GM12878 (cell line): Measurements from ENCODE around the gene MRTFA. TPM values are rescaled to one million over a fixed set of nuclear protein-coding genes. Genes with fewer than 3 reads are reported as not detected.

ENCODE experiments used
- ATAC-seq: fragments of 200-7000 bp; cut with Tn5 transposase; 3 replicates; pipeline ENCODE4 v1.9.1; 2020; ENCODE audit warnings: mild to moderate bottlenecking, moderate library complexity
- BruUV-seq: library from RNA; stranded (reverse); fragments of 400-500 nt; replicated peaks from 2 replicates; lab custom pipeline; 2021; lab: Mats Ljungman, UMichigan
- CTCF ChIA-PET: fragments of 300-600 bp; sonication (Branson Sonifier 250); formaldehyde crosslinking; extraction: SDS; loops from one replicate; lab custom pipeline; 2021; ENCODE audit warnings: inconsistent platforms; lab: Yijun Ruan, JAX
- POLR2A ChIA-PET: fragments of 350-600 bp; formaldehyde crosslinking; extraction: SDS; loops from one replicate; lab custom pipeline; 2021; ENCODE audit warnings: inconsistent platforms; lab: Charles Lee
- RAD21 ChIA-PET: fragments of 300-600 bp; sonication (Branson Sonifier 250); formaldehyde crosslinking; loops from one replicate; lab custom pipeline; 2023; ENCODE audit warnings: antibody characterized with exemption; ENCODE audit not compliant: unreplicated experiment; lab: Charles Lee
- SMC1A ChIA-PET: fragments of 300-600 bp; sonication (Branson Sonifier 250); formaldehyde crosslinking; loops from one replicate; lab custom pipeline; 2023; ENCODE audit not compliant: unreplicated experiment, uncharacterized antibody; lab: Charles Lee
- DNase-seq: peaks from one replicate; pipeline ENCODE4 v3.0.0-alpha.2; 2011; ENCODE audit warnings: low read depth, low spot score
- FAIRE-seq: peaks from 3 replicates; lab custom pipeline; 2011; peaks lifted over from hg19 to GRCh38; lab: Jason Lieb, UNC
- H2AFZ ChIP-seq: 2 replicates; pipeline ENCODE4 v1.6.0; 2011; ENCODE audit warnings: low read depth, low read length, control low read depth; ENCODE audit not compliant: control insufficient read depth
- H3K27ac ChIP-seq: 2 replicates; pipeline ENCODE4 v1.5.1; 2011; ENCODE audit warnings: control low read depth; ENCODE audit not compliant: control insufficient read depth, insufficient read depth
- H3K27me3 ChIP-seq, 2 experiments: replicated peaks in 1 of 2; 2 replicates each; pipeline versions ENCODE4 v1.6.0 to v1.6.1; 2011; ENCODE audit warnings: low read length in 1 of 2; ENCODE audit not compliant: control insufficient read depth in 2 of 2, insufficient read depth in 2 of 2
- H3K36me3 ChIP-seq, 2 experiments: 2 replicates each; pipeline ENCODE4 v1.5.1; 2011; ENCODE audit warnings: low read length in 1 of 2; ENCODE audit not compliant: control insufficient read depth in 2 of 2, insufficient read depth in 2 of 2
- H3K4me1 ChIP-seq: 2 replicates; pipeline ENCODE4 v1.6.1; 2011; ENCODE audit warnings: mild to moderate bottlenecking, low read length, moderate library complexity, mixed read lengths; ENCODE audit not compliant: control insufficient read depth, insufficient read depth
- H3K4me2 ChIP-seq: 2 replicates; pipeline ENCODE4 v1.6.0; 2011; ENCODE audit warnings: control low read depth; ENCODE audit not compliant: control insufficient read depth, insufficient read depth
- H3K4me3 ChIP-seq: fragments of 200-600 bp; sonication (generic); 2 replicates; pipeline ENCODE4 v1.5.1; 2016
- H3K79me2 ChIP-seq: 2 replicates; pipeline ENCODE4 v1.6.0; 2011; ENCODE audit warnings: low read length; ENCODE audit not compliant: control insufficient read depth, insufficient read depth
- H3K9ac ChIP-seq: 2 replicates; pipeline ENCODE4 v1.8.0; 2011; ENCODE audit warnings: low read length, control low read depth, mixed read lengths; ENCODE audit not compliant: control insufficient read depth, insufficient read depth
- H3K9me3 ChIP-seq: replicated peaks from 3 replicates; pipeline ENCODE4 v1.5.1; 2011; ENCODE audit warnings: mild to moderate bottlenecking, low read length; ENCODE audit not compliant: control insufficient read depth, insufficient read depth
- H4K20me1 ChIP-seq: 2 replicates; pipeline ENCODE4 v1.6.0; 2011; ENCODE audit not compliant: control insufficient read depth, insufficient read depth
- BHLHE40 ChIP-seq, 2 experiments: fragments of 450-650 bp in 1 of 2; IDR thresholded peaks; 2 replicates each; pipeline ENCODE4 v1.6.1; 2011 to 2017; ENCODE audit warnings: low read depth in 2 of 2, borderline replicate concordance in 1 of 2, improper control_type of control experiment in 1 of 2, low read length in 1 of 2, mild to moderate bottlenecking in 1 of 2
- SMAD1 ChIP-seq: fragments of 450-650 bp; IDR thresholded peaks from 2 replicates; pipeline ENCODE4 v1.6.1; 2018; ENCODE audit warnings: mild to moderate bottlenecking, low read depth; ENCODE audit not compliant: partially characterized antibody
- SRF ChIP-seq, 2 experiments: IDR thresholded peaks; 2 replicates each; pipeline ENCODE4 v1.6.1; 2011; ENCODE audit warnings: low read depth in 2 of 2, low read length in 2 of 2, mild to moderate bottlenecking in 1 of 2, moderate library complexity in 1 of 2
- TCF7 ChIP-seq: IDR thresholded peaks from 2 replicates; pipeline ENCODE4 v1.6.1; 2014; ENCODE audit warnings: antibody characterized with exemption, borderline replicate concordance
- WRNIP1 ChIP-seq: IDR thresholded peaks from 2 replicates; pipeline ENCODE4 v1.6.1; 2011; ENCODE audit warnings: low read depth, low read length, improper control_type of control experiment, borderline replicate concordance
- ZNF384 ChIP-seq: IDR thresholded peaks from 2 replicates; pipeline ENCODE4 v1.6.1; 2012; ENCODE audit warnings: low read depth, mild to moderate bottlenecking, low read length, improper control_type of control experiment, borderline replicate concordance
- WGBS: methylation state at CpG from one replicate; pipeline ENCODE4 v1.1.6; 2016; ENCODE audit warnings: low lambda C conversion rate; ENCODE audit not compliant: insufficient replicate concordance, insufficient coverage; ENCODE audit errors: missing lambda C conversion rate; 5-methylcytosine and 5-hydroxymethylcytosine counted together
- in situ Hi-C: fragments of 300-500 bp; cut with MboI; formaldehyde crosslinking; loops from 9 replicates; pipeline ENCODE4 v1.14.3; 2018; ENCODE audit warnings: mixed read lengths
- intact Hi-C: fragments of 100-400 bp; cut with micrococcal nuclease; formaldehyde crosslinking; loops from one replicate; pipeline ENCODE4 v1.14.2; 2022; ENCODE audit not compliant: unreplicated experiment
- polyA plus RNA-seq, 11 experiments: library from polyadenylated mRNA; depleted of rRNA in 4 of 11; unstranded in 6 of 11; stranded (reverse) in 5 of 11; fragments of >200 nt; fragmentation: Nextera tagmentation in 4 of 11; fragmentation: Illumina TruSeq in 1 of 11; extraction: Ambion mirVana in 4 of 11; extraction: Trizol in 1 of 11; gene quantifications; 1 replicate in 1 of 11; 2 replicates in 10 of 11; pipeline versions ENCODE4 v1.2.1 to v1.2.3, GENCODE V29; 2011 to 2016; ENCODE audit warnings: inconsistent platforms in 2 of 11, missing spikeins in 2 of 11, low read depth in 1 of 11
- total RNA-seq, 4 experiments: library from RNA; depleted of rRNA in 3 of 4; stranded (reverse); fragments of >200 nt in 3 of 4; fragmentation: Illumina TruSeq in 1 of 4; extraction: Trizol in 1 of 4; gene quantifications; 2 replicates each; pipeline versions ENCODE4 v1.2.1 to v1.2.3, GENCODE V29; 2013 to 2021
- TF ChIP-seq, protein P1 (sequence below): fragments of 450-650 bp; formaldehyde crosslinking; IDR thresholded peaks from 2 replicates; pipeline ENCODE4 v1.5.0; 2022; ENCODE audit warnings: mild to moderate bottlenecking, missing genetic modification characterization
- TF ChIP-seq, protein P2 (sequence below): fragments of 450-650 bp; formaldehyde crosslinking; IDR thresholded peaks from 2 replicates; pipeline ENCODE4 v1.4.0; 2020; ENCODE audit warnings: mild to moderate bottlenecking, moderate library complexity
- TF ChIP-seq, protein P3 (sequence below): IDR thresholded peaks from 2 replicates; pipeline ENCODE4 v1.6.1; 2012; ENCODE audit warnings: low read depth, low read length, improper control_type of control experiment
- TF ChIP-seq, protein P4 (sequence below): fragments of 450-650 bp; IDR thresholded peaks from 2 replicates; pipeline ENCODE4 v1.6.1; 2017; ENCODE audit warnings: mild to moderate bottlenecking

Gene MRTFA
- total and polyA plus RNA-seq, 10 of the 15 experiments (the other 5 are each of a cell fraction or from before 2014, with no cell fraction given): 2.0 to 63.9 (median 17.9) TPM

DNA sequence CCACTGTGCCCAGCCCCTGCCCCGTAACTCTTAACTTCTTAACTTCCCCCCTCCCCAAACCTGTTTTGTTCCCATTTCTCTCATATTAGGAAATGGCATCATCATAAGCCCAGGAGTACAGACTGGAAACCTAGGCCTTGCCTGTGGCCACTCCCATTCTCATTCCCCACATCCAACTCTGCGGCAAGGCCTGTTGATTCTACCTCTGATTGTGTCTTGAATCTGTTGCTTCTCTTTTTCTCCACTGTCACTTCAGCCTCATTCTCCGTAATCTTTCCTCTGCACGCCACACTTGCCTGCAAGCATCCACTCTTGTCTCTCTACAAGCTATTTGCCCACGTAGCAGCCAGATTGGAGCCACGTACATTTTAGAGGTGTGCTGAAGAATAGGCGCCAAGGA, 240.9 kb downstream of the MRTFA start:
- in situ Hi-C loops: no loop called here
- Histone ChIP-seq H3K9me3 (no peaks in the 10 kb centered on the region), H3K4me3 (no peak overlapping the region), H3K27me3 (no peaks in the 10 kb centered on the region), H3K79me2 (no peaks in the 10 kb centered on the region; the same call in 1 of the 2 replicates), H3K4me2 (no peak overlapping the region), H3K4me1 (peaks cover 23% of the 10 kb centered on the region), H3K36me3 (peaks cover 0 to 5% of the 10 kb centered on the region in 2 experiments; a peak in 1 of 4 replicates), H4K20me1 (peaks cover 2% of the 10 kb centered on the region; the same call in 1 of the 2 replicates), H3K9ac (no peak overlapping the region), H3K27ac (no peak overlapping the region), H2AFZ (no peak overlapping the region)
- ChIA-PET POLR2A (interaction anchor here (0.7 kb wide), 1 partner anchor 9 kb away, joined by 9 read pairs; no protein-coding TSS in a partner anchor), CTCF (interaction anchor here (1.1 kb wide), 1 partner anchor 18 kb away, joined by 3 read pairs; no protein-coding TSS in a partner anchor), RAD21 (interaction anchor here (1.4 kb wide), 1 partner anchor 23 kb away, joined by 3 read pairs; no protein-coding TSS in a partner anchor), SMC1A (no interaction called here)
- no peak for ATAC-seq
- no peak for FAIRE-seq
- intact Hi-C loops: no loop called here
- TF ChIP-seq, protein P1, sequence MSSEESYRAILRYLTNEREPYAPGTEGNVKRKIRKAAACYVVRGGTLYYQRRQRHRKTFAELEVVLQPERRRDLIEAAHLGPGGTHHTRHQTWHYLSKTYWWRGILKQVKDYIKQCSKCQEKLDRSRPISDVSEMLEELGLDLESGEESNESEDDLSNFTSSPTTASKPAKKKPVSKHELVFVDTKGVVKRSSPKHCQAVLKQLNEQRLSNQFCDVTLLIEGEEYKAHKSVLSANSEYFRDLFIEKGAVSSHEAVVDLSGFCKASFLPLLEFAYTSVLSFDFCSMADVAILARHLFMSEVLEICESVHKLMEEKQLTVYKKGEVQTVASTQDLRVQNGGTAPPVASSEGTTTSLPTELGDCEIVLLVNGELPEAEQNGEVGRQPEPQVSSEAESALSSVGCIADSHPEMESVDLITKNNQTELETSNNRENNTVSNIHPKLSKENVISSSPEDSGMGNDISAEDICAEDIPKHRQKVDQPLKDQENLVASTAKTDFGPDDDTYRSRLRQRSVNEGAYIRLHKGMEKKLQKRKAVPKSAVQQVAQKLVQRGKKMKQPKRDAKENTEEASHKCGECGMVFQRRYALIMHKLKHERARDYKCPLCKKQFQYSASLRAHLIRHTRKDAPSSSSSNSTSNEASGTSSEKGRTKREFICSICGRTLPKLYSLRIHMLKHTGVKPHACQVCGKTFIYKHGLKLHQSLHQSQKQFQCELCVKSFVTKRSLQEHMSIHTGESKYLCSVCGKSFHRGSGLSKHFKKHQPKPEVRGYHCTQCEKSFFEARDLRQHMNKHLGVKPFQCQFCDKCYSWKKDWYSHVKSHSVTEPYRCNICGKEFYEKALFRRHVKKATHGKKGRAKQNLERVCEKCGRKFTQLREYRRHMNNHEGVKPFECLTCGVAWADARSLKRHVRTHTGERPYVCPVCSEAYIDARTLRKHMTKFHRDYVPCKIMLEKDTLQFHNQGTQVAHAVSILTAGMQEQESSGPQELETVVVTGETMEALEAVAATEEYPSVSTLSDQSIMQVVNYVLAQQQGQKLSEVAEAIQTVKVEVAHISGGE: no peak
- no peak for TF ChIP-seq SRF (IDR thresholded peaks at IDR 0.05; ENCODE audit: low read depth in 2 of 2, low read length in 2 of 2)
- TF ChIP-seq, protein P2, sequence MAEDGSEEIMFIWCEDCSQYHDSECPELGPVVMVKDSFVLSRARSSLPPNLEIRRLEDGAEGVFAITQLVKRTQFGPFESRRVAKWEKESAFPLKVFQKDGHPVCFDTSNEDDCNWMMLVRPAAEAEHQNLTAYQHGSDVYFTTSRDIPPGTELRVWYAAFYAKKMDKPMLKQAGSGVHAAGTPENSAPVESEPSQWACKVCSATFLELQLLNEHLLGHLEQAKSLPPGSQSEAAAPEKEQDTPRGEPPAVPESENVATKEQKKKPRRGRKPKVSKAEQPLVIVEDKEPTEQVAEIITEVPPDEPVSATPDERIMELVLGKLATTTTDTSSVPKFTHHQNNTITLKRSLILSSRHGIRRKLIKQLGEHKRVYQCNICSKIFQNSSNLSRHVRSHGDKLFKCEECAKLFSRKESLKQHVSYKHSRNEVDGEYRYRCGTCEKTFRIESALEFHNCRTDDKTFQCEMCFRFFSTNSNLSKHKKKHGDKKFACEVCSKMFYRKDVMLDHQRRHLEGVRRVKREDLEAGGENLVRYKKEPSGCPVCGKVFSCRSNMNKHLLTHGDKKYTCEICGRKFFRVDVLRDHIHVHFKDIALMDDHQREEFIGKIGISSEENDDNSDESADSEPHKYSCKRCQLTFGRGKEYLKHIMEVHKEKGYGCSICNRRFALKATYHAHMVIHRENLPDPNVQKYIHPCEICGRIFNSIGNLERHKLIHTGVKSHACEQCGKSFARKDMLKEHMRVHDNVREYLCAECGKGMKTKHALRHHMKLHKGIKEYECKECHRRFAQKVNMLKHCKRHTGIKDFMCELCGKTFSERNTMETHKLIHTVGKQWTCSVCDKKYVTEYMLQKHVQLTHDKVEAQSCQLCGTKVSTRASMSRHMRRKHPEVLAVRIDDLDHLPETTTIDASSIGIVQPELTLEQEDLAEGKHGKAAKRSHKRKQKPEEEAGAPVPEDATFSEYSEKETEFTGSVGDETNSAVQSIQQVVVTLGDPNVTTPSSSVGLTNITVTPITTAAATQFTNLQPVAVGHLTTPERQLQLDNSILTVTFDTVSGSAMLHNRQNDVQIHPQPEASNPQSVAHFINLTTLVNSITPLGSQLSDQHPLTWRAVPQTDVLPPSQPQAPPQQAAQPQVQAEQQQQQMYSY (CRISPR knock-in tag): no peak
- TF ChIP-seq, protein P3, sequence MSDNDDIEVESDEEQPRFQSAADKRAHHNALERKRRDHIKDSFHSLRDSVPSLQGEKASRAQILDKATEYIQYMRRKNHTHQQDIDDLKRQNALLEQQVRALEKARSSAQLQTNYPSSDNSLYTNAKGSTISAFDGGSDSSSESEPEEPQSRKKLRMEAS: no peak
- TF ChIP-seq WRNIP1: no peak
- no peak for TF ChIP-seq ZNF384
- TF ChIP-seq SMAD1: no peak
- TF ChIP-seq TCF7: no peak
- no peak for TF ChIP-seq BHLHE40 (IDR thresholded peaks at IDR 0.05; ENCODE audit: borderline replicate concordance in 1 of 2, low read depth in 2 of 2, low read length in 1 of 2)
- TF ChIP-seq, protein P4, sequence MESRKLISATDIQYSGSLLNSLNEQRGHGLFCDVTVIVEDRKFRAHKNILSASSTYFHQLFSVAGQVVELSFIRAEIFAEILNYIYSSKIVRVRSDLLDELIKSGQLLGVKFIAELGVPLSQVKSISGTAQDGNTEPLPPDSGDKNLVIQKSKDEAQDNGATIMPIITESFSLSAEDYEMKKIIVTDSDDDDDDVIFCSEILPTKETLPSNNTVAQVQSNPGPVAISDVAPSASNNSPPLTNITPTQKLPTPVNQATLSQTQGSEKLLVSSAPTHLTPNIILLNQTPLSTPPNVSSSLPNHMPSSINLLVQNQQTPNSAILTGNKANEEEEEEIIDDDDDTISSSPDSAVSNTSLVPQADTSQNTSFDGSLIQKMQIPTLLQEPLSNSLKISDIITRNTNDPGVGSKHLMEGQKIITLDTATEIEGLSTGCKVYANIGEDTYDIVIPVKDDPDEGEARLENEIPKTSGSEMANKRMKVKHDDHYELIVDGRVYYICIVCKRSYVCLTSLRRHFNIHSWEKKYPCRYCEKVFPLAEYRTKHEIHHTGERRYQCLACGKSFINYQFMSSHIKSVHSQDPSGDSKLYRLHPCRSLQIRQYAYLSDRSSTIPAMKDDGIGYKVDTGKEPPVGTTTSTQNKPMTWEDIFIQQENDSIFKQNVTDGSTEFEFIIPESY: no peak
- no peak for DNase-seq
- BruUV-seq: no TSS peak
- 94% methylated on average over 7 of the region's 7 CpGs for WGBS
